Fibroblast of pulmonary artery (primary cell): Measurements from ENCODE around the gene HIGD1B.
A peak's percentile ranks its signal among the peaks of the same experiment; 100 is the strongest.

Source experiments
- DNase-seq: peaks from one replicate; pipeline ENCODE4 v3.0.0-alpha.2; 2010; ENCODE audit warnings: low read depth
- H3K4me3 ChIP-seq: replicated peaks from 2 replicates; pipeline ENCODE4 v1.5.1; 2011; ENCODE audit warnings: low read depth, mild to moderate bottlenecking, control low read depth, low read length, moderate library complexity
- CTCF ChIP-seq: IDR thresholded peaks from 2 replicates; pipeline ENCODE4 v1.5.1; 2011; ENCODE audit warnings: mild to moderate bottlenecking, control low read depth, low read length, inconsistent platforms; ENCODE audit errors: missing control alignments

Gene HIGD1B

GRCh38 chr17:44840936-44841335, 6.7 kb upstream of the HIGD1B start:
- DNase-seq = no peak
- no peak for TF ChIP-seq CTCF
- H3K4me3 ChIP-seq = no peak overlapping the region

GRCh38 chr17:44842748-44843147, 4.9 kb upstream of the HIGD1B start:
- H3K4me3 ChIP-seq = no peak overlapping the region
- no peak for DNase-seq
- no peak for TF ChIP-seq CTCF

- H3K4me3 ChIP-seq = no peak overlapping the region
- peak; percentile 46 for DNase-seq
- peak; percentile 29 for TF ChIP-seq CTCF
These were observed 3.3 kb upstream of the HIGD1B start for GRCh38 chr17:44844390-44844830.

- TF ChIP-seq CTCF = no peak
- no peak overlapping the region for H3K4me3 ChIP-seq
- DNase-seq = no peak
These were observed 1.5 kb upstream of the HIGD1B start for GRCh38 chr17:44846206-44846605.

GRCh38 chr17:44848257-44848795, 643 bp downstream of the HIGD1B start:
- H3K4me3 ChIP-seq = no peak overlapping the region
- TF ChIP-seq CTCF = no peak
- no peak for DNase-seq

- no peak for DNase-seq
- H3K4me3 ChIP-seq = no peak overlapping the region
- no peak for TF ChIP-seq CTCF
These were observed 1.3 kb downstream of the HIGD1B start for GRCh38 chr17:44848961-44849489.

GRCh38 chr17:44850025-44850424, 2.3 kb downstream of the HIGD1B start:
- no peak for DNase-seq
- H3K4me3 ChIP-seq = no peak overlapping the region
- TF ChIP-seq CTCF = no peak
